K562 (cell line): ENCODE results near the gene TRABD2B. TPM values are rescaled to one million over a fixed set of nuclear protein-coding genes. Genes with fewer than 3 reads are reported as not detected.

Experiments used
- polyA plus RNA-seq, 8 experiments: library from polyadenylated mRNA; depleted of rRNA in 4 of 8; stranded (reverse) in 5 of 8; unstranded in 3 of 8; fragments of >200 nt; fragmentation: Nextera tagmentation in 2 of 8; fragmentation: Illumina TruSeq in 1 of 8; extraction: Ambion mirVana in 2 of 8; extraction: Trizol in 1 of 8; gene quantifications; 2 replicates each; pipeline versions ENCODE4 v1.2.1 to v1.2.3, GENCODE V29; 2011 to 2014; ENCODE audit warnings: inconsistent platforms in 1 of 8, missing spikeins in 1 of 8
- total RNA-seq, 7 experiments: library from RNA; depleted of rRNA in 6 of 7; stranded (reverse); fragments of >200 nt in 6 of 7; fragmentation: Illumina TruSeq in 2 of 7; extraction: Trizol in 2 of 7; gene quantifications; 2 replicates each; pipeline versions ENCODE4 v1.2.1 to v1.2.3, GENCODE V29; 2011 to 2021; ENCODE audit warnings: low replicate concordance in 1 of 7
- TF ChIP-seq, protein P1 (sequence below): fragments of 450-650 bp; IDR thresholded peaks from 2 replicates; pipeline ENCODE4 v1.6.1; 2016; ENCODE audit warnings: mild to moderate bottlenecking, moderate library complexity

Gene TRABD2B
- total and polyA plus RNA-seq, 9 of the 15 experiments (the other 6 are each of a cell fraction or from before 2014, with no cell fraction given): not detected

DNA sequence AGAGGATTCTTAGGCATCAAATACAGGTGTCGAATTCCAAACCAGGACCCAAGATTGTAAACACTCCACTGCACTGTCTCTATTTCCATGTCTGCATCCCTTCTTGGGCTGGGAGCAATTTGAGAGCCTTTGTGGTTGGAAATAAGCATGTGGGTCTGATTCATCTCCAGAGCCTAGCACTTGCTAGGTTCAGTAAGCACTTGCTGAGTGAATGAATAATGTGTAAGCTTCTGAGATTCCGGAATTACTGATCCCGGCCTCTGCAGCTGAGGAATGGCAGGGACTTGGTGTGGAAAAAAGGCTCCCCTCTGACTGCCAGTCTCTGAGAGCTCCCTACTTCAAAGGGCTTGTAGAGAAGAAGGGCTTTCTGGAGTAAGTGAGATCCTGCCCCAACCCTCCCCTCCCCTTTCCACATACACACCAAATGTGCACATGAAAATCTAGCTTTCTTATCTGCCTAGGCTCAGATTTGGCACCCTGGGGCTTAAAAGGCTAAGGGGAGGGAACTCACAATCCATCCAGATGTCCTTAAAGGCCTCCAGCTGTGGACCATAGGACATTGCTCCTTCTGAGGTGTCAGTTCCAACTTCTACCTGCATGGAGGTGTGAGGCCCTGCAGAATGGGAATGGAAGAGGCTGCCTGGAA is 39.6 kb upstream of the TRABD2B start (continued):
- TF ChIP-seq, protein P1, sequence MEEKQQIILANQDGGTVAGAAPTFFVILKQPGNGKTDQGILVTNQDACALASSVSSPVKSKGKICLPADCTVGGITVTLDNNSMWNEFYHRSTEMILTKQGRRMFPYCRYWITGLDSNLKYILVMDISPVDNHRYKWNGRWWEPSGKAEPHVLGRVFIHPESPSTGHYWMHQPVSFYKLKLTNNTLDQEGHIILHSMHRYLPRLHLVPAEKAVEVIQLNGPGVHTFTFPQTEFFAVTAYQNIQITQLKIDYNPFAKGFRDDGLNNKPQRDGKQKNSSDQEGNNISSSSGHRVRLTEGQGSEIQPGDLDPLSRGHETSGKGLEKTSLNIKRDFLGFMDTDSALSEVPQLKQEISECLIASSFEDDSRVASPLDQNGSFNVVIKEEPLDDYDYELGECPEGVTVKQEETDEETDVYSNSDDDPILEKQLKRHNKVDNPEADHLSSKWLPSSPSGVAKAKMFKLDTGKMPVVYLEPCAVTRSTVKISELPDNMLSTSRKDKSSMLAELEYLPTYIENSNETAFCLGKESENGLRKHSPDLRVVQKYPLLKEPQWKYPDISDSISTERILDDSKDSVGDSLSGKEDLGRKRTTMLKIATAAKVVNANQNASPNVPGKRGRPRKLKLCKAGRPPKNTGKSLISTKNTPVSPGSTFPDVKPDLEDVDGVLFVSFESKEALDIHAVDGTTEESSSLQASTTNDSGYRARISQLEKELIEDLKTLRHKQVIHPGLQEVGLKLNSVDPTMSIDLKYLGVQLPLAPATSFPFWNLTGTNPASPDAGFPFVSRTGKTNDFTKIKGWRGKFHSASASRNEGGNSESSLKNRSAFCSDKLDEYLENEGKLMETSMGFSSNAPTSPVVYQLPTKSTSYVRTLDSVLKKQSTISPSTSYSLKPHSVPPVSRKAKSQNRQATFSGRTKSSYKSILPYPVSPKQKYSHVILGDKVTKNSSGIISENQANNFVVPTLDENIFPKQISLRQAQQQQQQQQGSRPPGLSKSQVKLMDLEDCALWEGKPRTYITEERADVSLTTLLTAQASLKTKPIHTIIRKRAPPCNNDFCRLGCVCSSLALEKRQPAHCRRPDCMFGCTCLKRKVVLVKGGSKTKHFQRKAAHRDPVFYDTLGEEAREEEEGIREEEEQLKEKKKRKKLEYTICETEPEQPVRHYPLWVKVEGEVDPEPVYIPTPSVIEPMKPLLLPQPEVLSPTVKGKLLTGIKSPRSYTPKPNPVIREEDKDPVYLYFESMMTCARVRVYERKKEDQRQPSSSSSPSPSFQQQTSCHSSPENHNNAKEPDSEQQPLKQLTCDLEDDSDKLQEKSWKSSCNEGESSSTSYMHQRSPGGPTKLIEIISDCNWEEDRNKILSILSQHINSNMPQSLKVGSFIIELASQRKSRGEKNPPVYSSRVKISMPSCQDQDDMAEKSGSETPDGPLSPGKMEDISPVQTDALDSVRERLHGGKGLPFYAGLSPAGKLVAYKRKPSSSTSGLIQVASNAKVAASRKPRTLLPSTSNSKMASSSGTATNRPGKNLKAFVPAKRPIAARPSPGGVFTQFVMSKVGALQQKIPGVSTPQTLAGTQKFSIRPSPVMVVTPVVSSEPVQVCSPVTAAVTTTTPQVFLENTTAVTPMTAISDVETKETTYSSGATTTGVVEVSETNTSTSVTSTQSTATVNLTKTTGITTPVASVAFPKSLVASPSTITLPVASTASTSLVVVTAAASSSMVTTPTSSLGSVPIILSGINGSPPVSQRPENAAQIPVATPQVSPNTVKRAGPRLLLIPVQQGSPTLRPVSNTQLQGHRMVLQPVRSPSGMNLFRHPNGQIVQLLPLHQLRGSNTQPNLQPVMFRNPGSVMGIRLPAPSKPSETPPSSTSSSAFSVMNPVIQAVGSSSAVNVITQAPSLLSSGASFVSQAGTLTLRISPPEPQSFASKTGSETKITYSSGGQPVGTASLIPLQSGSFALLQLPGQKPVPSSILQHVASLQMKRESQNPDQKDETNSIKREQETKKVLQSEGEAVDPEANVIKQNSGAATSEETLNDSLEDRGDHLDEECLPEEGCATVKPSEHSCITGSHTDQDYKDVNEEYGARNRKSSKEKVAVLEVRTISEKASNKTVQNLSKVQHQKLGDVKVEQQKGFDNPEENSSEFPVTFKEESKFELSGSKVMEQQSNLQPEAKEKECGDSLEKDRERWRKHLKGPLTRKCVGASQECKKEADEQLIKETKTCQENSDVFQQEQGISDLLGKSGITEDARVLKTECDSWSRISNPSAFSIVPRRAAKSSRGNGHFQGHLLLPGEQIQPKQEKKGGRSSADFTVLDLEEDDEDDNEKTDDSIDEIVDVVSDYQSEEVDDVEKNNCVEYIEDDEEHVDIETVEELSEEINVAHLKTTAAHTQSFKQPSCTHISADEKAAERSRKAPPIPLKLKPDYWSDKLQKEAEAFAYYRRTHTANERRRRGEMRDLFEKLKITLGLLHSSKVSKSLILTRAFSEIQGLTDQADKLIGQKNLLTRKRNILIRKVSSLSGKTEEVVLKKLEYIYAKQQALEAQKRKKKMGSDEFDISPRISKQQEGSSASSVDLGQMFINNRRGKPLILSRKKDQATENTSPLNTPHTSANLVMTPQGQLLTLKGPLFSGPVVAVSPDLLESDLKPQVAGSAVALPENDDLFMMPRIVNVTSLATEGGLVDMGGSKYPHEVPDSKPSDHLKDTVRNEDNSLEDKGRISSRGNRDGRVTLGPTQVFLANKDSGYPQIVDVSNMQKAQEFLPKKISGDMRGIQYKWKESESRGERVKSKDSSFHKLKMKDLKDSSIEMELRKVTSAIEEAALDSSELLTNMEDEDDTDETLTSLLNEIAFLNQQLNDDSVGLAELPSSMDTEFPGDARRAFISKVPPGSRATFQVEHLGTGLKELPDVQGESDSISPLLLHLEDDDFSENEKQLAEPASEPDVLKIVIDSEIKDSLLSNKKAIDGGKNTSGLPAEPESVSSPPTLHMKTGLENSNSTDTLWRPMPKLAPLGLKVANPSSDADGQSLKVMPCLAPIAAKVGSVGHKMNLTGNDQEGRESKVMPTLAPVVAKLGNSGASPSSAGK: no peak
